Stimulated activated CD4-positive, alpha-beta T cell treated with anti-CD3 and anti-CD28 coated beads, Interleukin-2, amount 100 ng/mL, for 24 hours (primary cell): ENCODE measurements around the gene MPDU1.
A peak's percentile ranks its signal among the peaks of the same experiment; 100 is the strongest.
"Not testable (repeated sequence)": the region's sequence is repeated elsewhere in the genome, so short reads cannot be mapped to it uniquely, and the experiment has no call there.

Experiments
- DNase-seq, 2 donors: peaks; one replicate each; pipeline ENCODE4 v3.0.0-alpha.2; 2020

Gene MPDU1

DNA sequence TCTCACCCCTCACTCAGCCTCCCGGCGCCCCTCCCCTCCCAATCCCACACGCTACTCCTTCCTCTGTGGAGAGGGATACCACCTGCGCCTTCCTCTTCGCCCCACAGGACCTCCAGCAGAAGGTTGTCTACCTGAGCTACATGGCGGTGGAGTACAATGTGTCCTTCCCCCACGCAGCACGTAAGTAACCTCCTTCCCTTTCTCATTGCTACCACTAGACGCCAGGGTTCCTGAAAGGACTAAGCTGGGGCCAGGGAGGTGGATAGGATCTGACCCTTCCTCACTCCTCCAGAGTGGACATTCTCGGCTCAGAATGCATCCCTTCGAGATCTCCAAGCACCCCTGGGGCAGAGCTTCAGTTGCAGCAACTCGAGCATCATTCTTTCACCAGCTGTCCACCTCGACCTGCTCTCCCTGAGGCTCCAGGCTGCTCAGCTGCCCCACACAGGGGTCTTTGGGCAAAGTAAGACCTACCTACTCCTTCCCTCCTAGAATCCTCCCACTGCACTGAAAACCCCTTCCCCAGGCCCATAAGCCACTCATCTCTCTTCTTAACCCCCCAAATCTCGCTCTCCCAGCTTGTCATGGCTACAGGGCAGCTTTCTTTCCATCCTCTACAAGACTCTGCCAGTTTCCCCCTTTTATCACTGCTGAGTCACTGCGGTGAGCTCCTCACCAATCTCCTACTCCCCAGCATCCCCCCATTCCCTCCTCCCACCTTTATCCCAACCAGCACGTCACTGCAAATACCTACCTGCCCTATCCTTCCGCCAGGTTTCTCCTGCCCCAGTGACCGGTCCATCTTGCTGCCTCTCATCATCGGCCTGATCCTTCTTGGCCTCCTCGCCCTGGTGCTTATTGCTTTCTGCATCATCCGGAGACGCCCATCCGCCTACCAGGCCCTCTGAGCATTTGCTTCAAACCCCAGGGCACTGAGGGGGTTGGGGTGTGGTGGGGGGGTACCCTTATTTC lies 2.8 kb upstream of the MPDU1 start:
- no peak for DNase-seq

DNA sequence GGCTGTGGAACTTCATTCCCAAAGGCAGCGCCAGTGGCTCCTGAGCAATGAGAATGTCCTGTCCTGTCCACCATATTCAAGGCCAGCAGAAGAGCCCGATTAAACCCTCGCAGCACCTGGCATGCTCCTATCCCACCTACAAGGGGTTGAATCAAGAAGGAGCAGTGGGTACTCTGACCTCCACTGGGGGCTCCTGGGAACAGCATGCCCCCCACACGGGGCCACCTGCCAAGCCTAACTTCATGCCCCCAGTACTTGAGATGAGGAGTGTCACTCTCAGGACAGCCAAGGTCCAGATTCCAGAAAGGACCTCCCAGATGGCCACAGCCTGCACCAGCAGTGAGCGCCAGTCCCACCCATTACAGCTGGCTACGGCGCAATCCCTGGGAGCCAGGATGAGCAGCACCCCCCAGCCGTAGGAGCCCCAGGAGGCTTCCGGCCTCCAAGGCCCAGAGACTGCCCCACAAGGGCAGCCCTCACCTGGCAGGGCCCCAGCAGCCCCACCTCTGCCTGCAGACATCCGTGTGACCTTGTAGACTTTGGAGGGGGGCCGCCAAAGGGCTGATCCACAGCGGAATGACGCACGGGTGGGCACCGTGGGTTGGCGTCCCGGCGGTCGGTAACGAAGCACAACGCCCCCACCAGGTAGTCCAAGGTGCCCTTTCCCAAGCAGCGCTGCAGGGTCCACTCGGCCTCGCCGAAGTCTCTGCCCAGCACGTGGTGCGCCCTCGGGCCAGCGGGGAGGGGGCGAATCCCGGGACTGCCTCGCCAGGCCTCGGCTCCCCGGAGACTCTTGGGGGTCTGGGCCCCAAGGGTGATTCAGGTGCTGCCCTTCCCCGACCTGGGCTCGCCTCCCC lies 1.0 kb upstream of the MPDU1 start:
- DNase-seq, result no peak

DNA sequence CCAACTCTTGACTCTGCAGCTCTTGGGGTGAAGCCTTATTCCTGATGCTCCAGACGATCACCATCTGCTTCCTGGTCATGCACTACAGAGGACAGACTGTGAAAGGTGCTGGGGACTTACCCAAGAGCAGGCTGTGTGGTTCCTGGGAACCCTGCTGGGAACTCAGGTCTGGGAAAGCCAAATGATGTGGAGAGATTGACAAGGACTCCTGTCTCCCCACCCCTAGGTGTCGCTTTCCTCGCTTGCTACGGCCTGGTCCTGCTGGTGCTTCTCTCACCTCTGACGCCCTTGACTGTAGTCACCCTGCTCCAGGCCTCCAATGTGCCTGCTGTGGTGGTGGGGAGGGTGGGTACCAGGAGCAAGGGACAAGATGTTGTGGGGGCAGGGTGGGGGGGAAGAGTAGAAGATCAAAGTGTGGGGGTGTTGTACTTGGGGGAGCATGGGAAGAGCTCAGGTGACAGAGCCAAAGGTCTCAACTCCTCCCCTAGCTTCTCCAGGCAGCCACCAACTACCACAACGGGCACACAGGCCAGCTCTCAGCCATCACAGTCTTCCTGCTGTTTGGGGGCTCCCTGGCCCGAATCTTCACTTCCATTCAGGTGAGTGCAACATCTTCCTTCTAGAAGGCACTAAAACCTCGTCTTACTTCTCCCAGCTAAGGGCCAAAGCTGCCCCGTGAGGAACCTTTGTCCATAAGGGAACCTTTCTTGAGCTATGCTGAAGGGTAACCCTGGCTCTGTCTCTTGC lies 3.2 kb downstream of the MPDU1 start:
- no peak for DNase-seq

DNA sequence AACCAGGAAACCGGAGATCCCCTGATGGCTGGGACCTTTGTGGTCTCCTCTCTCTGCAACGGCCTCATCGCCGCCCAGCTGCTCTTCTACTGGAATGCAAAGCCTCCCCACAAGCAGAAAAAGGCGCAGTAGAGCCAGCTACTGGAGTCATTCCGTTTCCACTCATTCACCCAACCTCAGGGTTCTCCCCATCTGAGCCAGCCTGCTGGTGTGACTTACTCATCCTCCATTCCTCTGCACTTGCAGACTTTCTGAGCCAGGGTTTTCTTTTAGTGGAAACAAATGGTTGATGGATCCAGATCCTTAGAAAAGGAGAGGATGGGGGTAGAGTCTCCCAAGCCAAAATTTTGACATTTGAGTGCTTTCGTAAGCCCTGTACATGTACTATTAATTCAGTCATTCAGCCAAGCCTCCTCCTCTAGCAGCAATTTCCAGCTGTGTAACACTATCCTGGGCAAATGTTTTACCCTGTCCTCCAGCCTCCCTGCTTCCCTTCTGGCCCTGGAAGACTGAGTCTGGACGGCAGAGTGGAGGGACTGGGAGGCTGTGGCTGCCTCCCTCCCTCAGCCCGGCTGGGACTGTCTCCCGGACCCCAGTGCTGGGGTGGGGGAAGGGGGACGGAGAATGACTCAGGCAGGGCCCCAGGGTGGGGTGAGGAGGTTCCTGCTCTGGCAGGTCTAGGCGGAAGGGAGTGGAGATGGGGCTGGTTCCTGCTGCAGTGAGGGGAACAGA lies 3.9 kb downstream of the MPDU1 start:
- no peak for DNase-seq

DNA sequence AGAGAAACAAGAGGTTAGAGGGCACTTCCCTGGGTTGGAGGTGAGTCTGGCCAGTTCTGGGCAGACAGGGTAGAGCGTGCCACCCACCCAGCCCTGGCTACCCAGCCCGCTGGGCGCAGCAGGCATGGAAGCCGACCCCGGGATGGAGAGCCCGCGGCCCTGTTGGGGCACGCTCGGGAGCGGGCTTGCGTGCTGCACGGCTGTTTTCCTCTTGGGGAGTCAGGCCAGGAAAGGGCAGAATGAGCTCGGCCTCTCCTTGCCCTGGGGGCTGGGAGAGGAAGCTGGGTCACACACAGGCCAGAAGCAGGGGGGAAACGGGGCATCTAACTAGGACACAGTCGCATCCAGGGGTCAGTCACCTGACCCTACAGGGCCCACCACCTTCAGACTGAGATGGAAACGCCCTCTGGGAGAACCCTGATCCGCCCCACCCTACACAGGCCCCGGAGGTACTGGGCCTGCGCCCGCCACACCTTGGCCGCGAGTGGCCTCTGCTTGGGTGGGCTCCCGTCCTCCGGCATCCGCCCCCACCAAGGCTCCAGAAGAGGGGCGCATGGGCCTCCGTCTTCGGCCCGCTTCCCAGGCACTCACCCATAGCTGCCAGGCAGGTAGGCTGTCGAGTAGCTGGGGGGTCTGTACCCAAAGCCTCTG lies 5.0 kb downstream of the MPDU1 start:
- no peak for DNase-seq

DNA sequence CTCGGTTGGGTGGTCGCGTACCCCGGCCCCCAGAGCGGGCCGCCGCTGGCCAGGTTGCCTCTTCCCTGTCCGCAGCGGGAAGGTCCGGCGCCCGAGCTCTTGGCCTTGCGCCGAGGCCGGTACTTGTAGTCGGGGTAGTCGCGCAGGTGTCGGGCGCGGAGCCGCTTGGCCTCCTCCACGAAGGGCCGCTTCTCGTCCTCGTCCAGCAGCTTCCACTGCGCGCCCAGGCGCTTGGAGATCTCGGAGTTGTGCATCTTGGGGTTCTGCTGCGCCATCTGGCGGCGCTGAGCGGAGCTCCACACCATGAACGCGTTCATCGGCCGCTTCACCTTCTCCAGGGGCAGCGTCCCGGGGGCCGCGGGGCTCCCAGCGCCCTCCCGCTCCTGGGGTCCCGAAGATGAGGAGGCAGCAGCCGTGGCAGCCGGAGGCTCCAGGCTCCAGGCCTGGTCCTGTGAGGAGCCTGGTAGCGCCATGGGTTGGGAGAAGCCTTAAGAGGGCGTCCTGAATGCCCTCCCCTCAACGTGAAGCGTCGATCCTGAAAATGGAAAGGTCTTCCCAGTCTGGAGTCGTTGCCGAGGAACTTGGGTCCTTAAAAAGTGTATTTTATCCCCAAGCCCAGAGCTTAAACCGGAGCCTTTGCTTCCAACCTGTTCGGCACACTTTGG lies 5.7 kb downstream of the MPDU1 start:
- peak; percentile 65 to 73 for DNase-seq

DNA sequence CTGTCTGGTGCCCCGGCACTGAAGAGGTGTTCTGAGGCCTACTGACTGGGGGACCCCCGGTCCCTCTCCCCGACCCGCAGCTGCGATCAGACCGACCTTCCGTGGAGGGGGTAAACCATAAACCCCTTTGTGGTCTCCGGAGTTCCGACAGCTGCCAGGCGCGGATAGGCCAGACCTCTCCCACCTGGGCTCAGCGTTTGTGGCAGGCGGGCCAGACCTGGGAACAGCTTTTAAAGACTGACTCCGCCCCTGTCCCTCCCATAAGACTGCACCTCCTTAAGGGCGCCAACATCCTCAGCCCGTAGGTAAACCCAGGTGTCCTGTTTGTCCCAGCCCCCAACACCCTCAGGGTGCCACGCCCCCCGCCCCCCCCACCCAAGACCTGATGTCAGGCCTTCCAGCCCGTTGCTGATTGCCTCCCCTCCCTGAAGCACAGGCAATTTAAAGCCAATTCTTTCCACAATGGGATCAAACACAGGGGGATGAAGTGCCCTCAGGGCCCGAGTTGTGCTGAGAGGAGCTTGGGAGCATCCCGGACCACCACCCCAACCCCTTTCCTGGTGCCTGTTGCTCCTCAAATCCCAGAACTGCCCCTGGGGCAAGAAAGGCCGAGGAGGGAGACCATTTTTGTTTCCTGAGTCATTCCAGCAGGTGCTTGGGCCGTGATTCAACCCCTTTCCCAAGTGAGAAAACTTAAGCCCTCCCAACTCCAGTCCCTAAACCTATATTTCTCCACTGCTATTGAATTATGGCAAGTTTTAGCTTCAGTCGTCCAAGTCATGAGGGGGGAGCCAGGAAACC lies 6.4 kb downstream of the MPDU1 start, which contains the start of gene SOX15:
TSS of gene SOX15 (minus strand) at position 204 of the 801 bp plus-strand sequence. CDS start 418 bp downstream, outside the sequence.
- no peak for DNase-seq

DNA sequence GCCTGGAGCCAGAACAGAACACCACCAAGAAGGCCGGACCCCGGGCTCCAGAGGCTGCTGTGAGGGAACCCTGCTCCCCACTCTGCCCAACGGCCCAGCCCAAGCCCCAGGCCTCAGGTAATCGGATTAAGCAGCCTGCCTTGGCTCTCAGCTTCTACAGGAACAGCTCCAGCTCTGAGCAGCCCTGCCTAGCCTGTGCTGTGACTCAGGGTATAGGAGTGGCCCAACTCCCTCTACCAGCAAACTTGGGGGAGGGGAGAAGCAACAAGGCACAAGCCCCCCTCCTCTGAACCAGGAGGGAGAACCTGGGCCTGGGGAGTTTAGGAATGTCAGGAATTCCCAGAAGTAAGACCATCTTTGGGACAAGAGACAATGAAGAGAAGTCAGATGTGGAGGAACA lies 7.1 kb downstream of the MPDU1 start:
- DNase-seq, result no peak

DNA sequence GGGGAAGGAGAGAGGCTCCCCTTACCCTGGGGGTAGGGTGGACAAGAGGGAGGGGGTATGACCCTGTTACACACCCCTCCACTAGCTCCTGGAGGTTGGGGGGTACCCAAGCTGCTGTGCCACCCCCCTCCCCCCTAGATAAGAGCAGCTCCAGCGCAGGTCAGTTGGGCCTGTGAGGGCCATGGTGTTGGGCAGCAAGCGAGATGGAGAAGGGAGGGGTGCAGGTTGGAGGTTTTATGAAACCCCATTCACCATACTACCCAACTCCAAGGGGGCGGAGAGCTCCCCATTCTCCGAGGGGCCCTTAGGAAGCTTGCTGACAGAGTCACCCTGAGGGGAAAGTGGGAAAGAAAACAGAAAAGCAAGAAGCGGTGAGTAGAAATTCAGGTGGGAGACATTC lies 7.9 kb downstream of the MPDU1 start:
- DNase-seq, result no peak

DNA sequence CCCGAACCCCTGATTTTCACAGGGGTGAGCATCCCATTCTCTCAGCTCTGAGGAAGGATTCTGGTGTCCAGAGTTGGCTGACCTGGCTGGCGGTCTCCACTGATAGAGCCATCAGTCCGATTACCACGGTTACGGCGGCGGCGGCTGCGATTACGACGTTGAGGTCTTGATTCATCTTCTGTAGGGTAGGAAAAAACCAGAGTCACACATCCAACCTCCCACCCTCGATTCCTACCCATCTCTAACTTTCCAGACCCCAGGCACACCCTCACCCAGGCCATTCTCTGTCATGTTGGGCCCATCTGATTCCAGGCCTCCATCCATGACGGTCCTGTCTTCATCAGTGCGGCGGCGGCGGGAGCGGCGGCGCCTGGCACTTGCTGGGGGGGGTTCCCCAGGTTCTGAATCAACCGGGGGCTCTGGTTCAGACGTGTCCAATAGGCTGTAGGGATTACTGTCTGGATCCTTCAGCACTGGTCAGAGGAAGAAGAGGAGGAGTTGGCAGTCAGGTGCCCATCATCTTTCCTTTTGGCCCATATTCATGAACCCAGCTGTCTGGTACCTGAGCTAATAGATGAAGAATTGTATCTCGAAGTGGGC lies 8.9 kb downstream of the MPDU1 start:
- DNase-seq, result no peak

DNA sequence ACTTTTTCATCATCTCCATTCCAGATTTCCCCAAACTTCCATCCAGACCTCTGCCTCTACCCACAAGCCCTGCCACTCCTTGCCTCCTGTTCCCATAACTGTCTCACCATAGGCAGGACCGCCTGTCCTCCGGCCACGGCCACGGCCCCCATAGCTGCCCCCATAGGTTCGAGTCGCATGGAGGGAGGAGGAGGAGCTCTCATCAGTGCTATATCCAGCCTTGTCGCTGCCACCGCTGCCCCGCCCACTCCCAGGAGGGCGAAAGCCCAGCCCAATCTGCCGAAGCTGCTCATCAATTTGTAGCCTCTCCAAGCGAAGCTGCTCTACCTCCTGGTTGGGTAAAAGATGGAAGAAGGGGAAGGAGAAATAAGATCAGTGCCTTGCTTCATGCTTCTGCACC lies 9.6 kb downstream of the MPDU1 start:
- no peak for DNase-seq

DNA sequence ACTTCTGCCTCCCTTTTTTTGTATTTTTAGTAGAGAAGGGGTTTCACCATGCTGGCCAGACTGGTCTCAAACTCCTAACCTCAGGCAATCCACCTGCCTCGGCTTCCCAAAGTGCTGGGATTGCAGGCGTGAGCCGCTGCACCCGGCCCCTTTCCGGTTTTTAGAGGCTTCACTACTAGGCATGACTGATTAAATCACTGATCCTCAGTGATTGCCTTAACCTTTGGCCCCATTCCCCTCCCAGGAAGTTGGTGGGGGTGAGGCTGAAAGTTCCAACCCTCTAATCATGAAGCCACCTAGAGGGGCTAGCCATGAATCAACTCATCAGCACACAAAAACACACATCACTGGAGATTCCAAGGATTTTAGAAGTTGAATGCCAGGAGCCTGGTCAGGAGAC lies 13.9 kb downstream of the MPDU1 start:
- not testable (repeated sequence) for DNase-seq

DNA sequence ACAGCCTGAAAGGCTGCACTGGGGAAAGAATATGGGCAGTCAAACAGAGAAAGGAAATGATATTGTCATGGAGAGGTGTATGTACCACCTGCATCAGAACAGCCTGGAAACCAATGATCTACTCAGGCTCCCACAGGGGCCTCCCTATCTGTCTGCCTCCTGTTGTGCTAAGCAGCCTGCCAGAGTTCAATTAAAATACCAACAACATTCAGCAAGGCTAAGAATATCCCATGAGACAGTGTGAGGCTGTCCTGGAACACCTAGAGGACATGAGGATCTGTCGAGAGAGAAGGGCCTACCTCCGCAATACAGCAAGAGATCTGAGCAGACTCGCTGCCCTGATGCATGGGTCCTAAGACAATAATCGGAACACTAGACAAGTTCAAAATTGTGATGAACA lies 22.6 kb downstream of the MPDU1 start:
- DNase-seq, result no peak

DNA sequence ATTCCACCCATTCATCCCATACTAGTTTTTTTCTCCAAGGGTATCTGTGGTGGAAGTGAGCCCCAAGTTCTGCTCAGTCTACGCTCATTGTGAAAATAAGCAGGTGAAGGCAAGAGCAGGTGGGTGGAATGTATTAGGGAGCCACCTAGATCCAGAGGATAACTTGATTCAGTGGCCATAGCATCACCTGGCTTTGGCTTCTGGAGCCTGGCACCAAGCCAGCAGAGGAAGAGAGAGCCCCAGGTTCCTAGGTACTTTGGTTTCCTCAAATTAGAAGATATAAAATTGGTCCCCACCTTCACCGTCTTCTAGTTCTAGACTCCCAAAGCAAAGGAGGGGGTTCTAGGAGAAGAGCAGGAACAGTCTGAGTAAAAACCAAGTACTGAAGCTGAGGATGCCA lies 27.0 kb downstream of the MPDU1 start:
- no peak for DNase-seq

DNA sequence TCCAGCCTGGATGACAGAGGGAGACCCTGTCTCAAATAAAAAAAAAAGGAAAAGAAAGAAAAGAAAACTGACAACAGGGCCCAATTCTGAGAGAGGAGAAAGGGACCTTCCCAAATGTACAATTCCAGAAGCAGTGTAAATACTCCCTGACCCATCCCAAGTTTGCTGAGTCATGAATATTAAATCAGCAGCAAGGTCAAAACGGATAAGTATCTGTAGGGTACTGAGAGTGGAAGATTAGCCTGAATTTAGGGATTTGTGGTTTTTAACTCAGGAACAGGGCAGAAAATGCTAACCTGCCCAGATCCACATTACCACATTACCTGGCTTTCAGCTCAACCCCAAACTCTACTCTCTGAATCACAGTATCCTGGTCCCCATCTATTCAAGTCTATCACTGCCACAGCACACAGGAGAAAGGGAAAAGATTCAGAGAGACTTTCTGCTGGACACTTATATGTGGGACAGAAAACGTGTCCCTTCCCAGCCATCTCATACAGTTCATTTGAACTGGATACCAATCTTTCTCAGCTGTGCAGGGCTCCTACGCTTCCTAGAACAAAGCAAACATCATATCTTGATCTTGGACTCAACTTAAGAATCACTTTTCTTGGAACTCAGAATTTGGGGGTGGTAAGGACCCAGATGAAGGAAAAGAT lies 28.1 kb downstream of the MPDU1 start:
- no peak for DNase-seq

DNA sequence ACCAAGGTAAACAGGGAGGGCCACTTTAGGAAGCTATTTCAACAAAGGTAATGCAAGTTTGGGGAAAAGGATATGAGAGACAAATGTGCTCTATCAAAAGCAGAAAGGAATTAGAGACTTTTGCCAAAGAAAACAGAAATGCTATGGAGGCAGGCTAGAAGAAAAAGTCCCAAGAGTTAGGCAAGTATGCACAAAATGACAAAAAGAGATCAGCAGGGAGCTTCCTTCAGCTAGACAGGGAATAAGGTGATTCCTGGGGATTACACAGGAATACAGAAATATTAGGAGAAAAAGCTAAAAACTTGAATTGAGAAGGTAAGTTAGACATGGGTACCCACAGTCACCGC lies 28.6 kb downstream of the MPDU1 start:
- DNase-seq, result no peak

DNA sequence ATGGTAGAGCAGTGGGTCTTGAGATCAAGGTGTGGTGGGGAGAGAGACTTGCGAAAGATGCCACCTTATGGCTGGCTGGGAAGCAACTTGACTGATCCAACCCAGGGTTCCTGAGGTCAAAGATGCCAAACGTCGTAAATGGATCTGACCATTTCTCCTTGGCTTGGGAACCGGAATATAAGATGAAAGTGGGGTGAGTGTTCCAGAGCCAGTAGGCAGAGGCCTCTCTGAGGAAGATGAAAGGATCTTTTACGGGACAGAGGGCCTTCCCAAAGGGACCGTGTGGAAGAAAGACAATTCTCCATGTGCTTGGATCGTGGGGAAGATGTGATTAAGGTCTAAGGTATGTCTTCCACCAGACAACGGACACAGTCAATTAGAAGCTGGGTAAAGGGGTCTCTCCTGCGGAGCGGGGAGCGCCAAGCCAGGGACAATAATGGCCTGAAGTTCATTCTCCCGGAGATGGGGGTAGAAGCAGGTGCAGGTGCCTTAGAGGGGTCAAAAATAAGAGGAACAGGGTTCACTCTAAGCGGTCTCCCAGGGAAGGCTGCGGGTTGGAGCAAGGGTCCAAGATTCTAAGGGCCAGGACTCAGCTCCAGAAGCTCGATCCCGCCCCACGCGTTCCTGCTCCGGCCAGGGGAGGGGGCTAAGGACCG lies 30.2 kb downstream of the MPDU1 start:
- no peak for DNase-seq

DNA sequence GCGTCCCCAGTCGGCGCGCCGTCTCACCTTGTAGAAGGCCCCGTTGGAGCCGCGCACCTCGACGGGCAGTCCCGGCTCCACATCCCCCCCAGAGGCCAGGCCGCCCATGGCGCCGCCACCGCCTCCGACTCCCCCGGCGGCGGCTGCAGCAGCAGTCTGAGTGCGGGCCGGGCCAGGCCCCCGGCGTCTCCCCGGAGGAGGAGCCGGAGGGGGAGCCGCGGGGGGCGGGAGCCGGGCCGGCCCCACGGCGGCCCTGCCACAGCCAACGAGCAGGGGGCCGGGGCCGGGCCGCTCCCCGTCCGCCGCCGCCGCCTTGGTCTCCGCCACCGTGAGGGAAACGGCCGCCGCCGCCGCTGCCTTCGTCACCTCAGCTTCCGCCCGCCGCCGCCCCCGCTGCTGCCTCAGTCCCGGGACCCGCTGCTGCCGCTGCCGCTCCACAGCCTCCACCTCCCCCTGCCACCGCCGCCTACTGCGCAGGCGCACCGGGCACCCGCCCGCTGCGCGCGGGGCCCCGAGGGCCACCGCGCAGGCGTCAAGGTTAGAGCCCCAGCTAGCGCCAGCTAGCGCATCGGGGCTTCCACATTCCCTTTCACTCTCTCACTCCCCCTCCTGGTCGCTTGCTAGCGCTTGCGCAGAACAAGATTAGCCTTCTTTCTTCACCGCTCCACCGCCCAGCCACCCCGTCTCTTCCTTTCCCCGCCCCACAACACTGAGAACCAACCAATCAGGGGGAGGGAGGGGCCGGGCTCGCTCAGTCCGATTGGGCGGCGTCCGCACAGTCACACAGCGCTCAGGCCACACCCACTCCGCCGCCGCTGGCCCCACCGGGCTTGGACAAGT lies 31.0 kb downstream of the MPDU1 start, which contains the start of gene FXR2:
TSS of gene FXR2 (minus strand) at position 473 of the 840 bp plus-strand sequence. CDS start at position 108, 365 bp downstream.
- peak; percentile 99 to 100 for DNase-seq
